ENCODE data around the gene HTT-AS. TPM values are rescaled to one million over a fixed set of nuclear protein-coding genes. Genes with fewer than 3 reads are reported as not detected.

Gene HTT-AS
- total RNA-seq, 2 donors from 2014 or later = not detected

GRCh38 chr4:3111461-3111860 lies 37.1 kb upstream of the HTT-AS start:
- Mint-ChIP-seq H3K9me3 (peaks cover 21% of the 10 kb centered on the region), H3K4me3 (no peak overlapping the region), H3K27me3 (ENCODE audit: insufficient read depth) (no peaks in the 10 kb centered on the region), H3K27ac (peak overlapping the region; percentile 64), H3K4me1 (peaks cover 5% of the 10 kb centered on the region), H3K36me3 (ENCODE audit: low read depth) (peaks cover 94% of the 10 kb centered on the region)
- H3K27me3 ChIP-seq (ENCODE audit: control insufficient read depth, insufficient read depth, low read length, poor library complexity, severe bottlenecking) = no peaks in the 10 kb centered on the region
- peaks cover 30% of the 10 kb centered on the region for H3K9me3 ChIP-seq (ENCODE audit: control insufficient read depth, low read length)
- no peaks in the 10 kb centered on the region for H3K4me1 ChIP-seq (ENCODE audit: control insufficient read depth, insufficient read depth, low read length)
- H3K9ac ChIP-seq (ENCODE audit: extremely low read depth, low read length, poor library complexity, severe bottlenecking) = no peak overlapping the region
- no peak for TF ChIP-seq CTCF (conservative IDR thresholded peaks at IDR 0.05)
- WGBS, 2 experiments (ENCODE audit: insufficient coverage in 1 of 2, insufficient read length in 1 of 2) = 80 to 86% methylated on average over 4 of the region's 5 CpGs
- H3K36me3 ChIP-seq (ENCODE audit: control insufficient read depth, insufficient read depth, low read length) = peaks cover 90% of the 10 kb centered on the region
- H3K4me3 ChIP-seq (ENCODE audit: low read length) = no peak overlapping the region
- no peak overlapping the region for H3K27ac ChIP-seq (ENCODE audit: low read depth, low read length)
- DNase-seq = peak; percentile 61

- Histone ChIP-seq H3K9ac (ENCODE audit: extremely low read depth, low read length, poor library complexity, severe bottlenecking) (no peak overlapping the region), H3K27me3 (ENCODE audit: control insufficient read depth, insufficient read depth, low read length, poor library complexity, severe bottlenecking) (no peaks in the 10 kb centered on the region), H3K9me3 (ENCODE audit: control insufficient read depth, low read length) (peaks cover 23% of the 10 kb centered on the region), H3K36me3 (ENCODE audit: control insufficient read depth, insufficient read depth, low read length) (peaks cover 90% of the 10 kb centered on the region), H3K4me1 (ENCODE audit: control insufficient read depth, insufficient read depth, low read length) (no peaks in the 10 kb centered on the region), H3K27ac (ENCODE audit: low read depth, low read length) (no peak overlapping the region), H3K4me3 (ENCODE audit: low read length) (no peak overlapping the region)
- H3K36me3 Mint-ChIP-seq (ENCODE audit: low read depth) = peaks cover 78% of the 10 kb centered on the region
- WGBS, 2 experiments (ENCODE audit: insufficient coverage in 1 of 2, insufficient read length in 1 of 2) = 96 to 98% methylated on average over 3 of the region's 3 CpGs
- H3K4me1 Mint-ChIP-seq = peaks cover 5% of the 10 kb centered on the region
- TF ChIP-seq CTCF (conservative IDR thresholded peaks at IDR 0.05) = no peak
- no peak overlapping the region for H3K27ac Mint-ChIP-seq
- no peaks in the 10 kb centered on the region for H3K27me3 Mint-ChIP-seq (ENCODE audit: insufficient read depth)
- peaks cover 9% of the 10 kb centered on the region for H3K9me3 Mint-ChIP-seq
- no peak overlapping the region for H3K4me3 Mint-ChIP-seq
- no peak for DNase-seq
Measured at GRCh38 chr4:3108211-3108610, 33.9 kb upstream of the HTT-AS start.

GRCh38 chr4:3107691-3108121 lies 33.4 kb upstream of the HTT-AS start:
- no peak for TF ChIP-seq CTCF (conservative IDR thresholded peaks at IDR 0.05)
- Histone ChIP-seq H3K9ac (ENCODE audit: extremely low read depth, low read length, poor library complexity, severe bottlenecking) (no peak overlapping the region), H3K36me3 (ENCODE audit: control insufficient read depth, insufficient read depth, low read length) (peaks cover 87% of the 10 kb centered on the region), H3K27ac (ENCODE audit: low read depth, low read length) (no peak overlapping the region), H3K4me1 (ENCODE audit: control insufficient read depth, insufficient read depth, low read length) (no peaks in the 10 kb centered on the region), H3K9me3 (ENCODE audit: control insufficient read depth, low read length) (peaks cover 18% of the 10 kb centered on the region), H3K27me3 (ENCODE audit: control insufficient read depth, insufficient read depth, low read length, poor library complexity, severe bottlenecking) (no peaks in the 10 kb centered on the region), H3K4me3 (ENCODE audit: low read length) (no peak overlapping the region)
- Mint-ChIP-seq H3K36me3 (ENCODE audit: low read depth) (peaks cover 76% of the 10 kb centered on the region), H3K9me3 (peaks cover 4% of the 10 kb centered on the region), H3K4me3 (no peak overlapping the region), H3K27me3 (ENCODE audit: insufficient read depth) (no peaks in the 10 kb centered on the region), H3K27ac (peak overlapping the region; percentile 64), H3K4me1 (peaks cover 5% of the 10 kb centered on the region)
- WGBS, 2 experiments (ENCODE audit: insufficient coverage in 1 of 2, insufficient read length in 1 of 2) = 94 to 98% methylated on average over 6 of the region's 6 CpGs
- DNase-seq = no peak

Data from endodermal cell (in vitro differentiated cells).